ENCODE results near the gene NECTIN3.

DNA sequence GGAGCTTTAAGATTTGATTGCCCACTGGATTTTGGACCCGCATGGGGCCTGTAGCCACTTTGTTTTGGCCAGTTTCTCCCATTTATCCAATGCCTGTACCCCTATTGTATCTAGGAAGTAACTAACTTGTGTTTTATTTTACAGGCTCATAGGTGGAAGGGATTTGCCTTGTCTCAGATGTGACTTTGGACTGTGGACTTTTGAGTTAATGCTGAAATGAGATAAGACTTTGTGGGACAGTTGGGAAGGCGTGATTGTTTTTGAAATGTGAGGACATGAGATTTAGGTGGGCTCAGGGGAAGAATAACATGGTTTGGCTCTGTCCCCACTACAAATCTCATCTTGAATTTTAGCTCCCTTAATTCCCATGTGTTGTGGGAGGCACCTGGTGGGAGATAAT lies 30.7 kb upstream of the NECTIN3 start:
- TF ChIP-seq, protein P1, sequence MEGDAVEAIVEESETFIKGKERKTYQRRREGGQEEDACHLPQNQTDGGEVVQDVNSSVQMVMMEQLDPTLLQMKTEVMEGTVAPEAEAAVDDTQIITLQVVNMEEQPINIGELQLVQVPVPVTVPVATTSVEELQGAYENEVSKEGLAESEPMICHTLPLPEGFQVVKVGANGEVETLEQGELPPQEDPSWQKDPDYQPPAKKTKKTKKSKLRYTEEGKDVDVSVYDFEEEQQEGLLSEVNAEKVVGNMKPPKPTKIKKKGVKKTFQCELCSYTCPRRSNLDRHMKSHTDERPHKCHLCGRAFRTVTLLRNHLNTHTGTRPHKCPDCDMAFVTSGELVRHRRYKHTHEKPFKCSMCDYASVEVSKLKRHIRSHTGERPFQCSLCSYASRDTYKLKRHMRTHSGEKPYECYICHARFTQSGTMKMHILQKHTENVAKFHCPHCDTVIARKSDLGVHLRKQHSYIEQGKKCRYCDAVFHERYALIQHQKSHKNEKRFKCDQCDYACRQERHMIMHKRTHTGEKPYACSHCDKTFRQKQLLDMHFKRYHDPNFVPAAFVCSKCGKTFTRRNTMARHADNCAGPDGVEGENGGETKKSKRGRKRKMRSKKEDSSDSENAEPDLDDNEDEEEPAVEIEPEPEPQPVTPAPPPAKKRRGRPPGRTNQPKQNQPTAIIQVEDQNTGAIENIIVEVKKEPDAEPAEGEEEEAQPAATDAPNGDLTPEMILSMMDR (IDR thresholded peaks at IDR 0.05): no peak
- TF ChIP-seq POLR2A (IDR thresholded peaks at IDR 0.05) (no peak), EP300 (IDR thresholded peaks at IDR 0.05) (no peak)

Measured in ovary (tissue), 3 donors.